ENCODE measurements around the gene ZDHHC14.

Gene ZDHHC14

DNA sequence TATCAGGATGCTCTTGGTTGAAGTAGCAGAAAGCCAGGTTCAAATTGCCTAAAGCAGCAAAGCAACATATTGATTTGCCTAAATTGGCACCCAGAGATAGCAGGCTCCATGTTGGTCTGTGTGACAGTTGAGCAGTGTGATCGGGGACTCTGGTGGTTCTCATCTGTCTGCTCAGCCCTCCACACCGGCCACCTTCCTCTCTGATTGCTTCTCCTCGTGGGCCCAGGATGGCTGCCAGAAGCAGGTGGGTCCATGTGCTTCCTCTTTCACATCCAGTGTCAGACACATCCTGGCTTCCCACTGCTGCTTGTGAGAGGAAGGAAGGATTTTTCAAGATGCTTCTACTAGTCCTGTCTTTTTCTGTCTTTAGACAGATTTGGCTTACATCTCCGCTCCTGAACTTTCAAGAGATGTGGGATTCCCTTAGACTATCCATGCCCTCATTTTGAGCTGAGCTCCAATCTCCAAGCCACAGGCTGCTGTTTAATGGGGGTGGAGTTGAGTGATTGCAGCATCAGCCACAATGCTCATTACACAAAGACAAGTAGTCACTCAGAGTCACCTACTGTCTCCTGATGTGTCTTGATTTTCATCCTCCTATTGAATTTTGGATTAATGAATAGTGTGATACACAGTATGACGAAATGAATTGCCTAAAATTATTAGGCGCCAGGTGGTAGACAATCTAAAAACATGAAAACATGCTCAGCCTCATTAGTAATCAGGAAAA, 122.2 kb downstream of the ZDHHC14 start:
- Histone ChIP-seq H3K27me3 (ENCODE audit: control insufficient read depth in 3 of 3, insufficient read depth in 3 of 3, low read depth in 1 of 3, low read length in 3 of 3) (no peaks in the 10 kb centered on the region), H3K4me2 (ENCODE audit: insufficient read depth, low read length, poor library complexity, severe bottlenecking) (no peak overlapping the region), H3K4ac (ENCODE audit: low read length) (no peak overlapping the region), H4K91ac (ENCODE audit: low read depth, low read length, poor library complexity) (no peak overlapping the region), H2BK12ac (ENCODE audit: low read length) (no peak overlapping the region), H3K9me3 (replicated peaks in 1 of 2; ENCODE audit: control insufficient read depth in 2 of 2, insufficient read depth in 1 of 2, low read depth in 1 of 2, low read length in 2 of 2) (peaks cover 6% of the 10 kb centered on the region in 2 donors), H2BK15ac (ENCODE audit: low read length) (no peak overlapping the region), H2AK5ac (ENCODE audit: low read depth, low read length) (no peak overlapping the region), H4K8ac (ENCODE audit: low read depth, low read length) (no peak overlapping the region), H3K79me1 (ENCODE audit: low read depth, low read length) (no peaks in the 10 kb centered on the region), H3K18ac (ENCODE audit: low read length) (no peak overlapping the region), H2AFZ (ENCODE audit: low read length) (no peak overlapping the region), H3K27ac (replicated peaks; ENCODE audit: low read length) (no peak overlapping the region), H3K23ac (ENCODE audit: low read depth, low read length, poor library complexity) (no peak overlapping the region), H3K4me1 (ENCODE audit: control insufficient read depth in 2 of 2, insufficient read depth in 1 of 2, low read depth in 1 of 2, low read length in 2 of 2) (no peaks in the 10 kb centered on the region), H3K4me3 (ENCODE audit: low read length in 2 of 2) (no peak overlapping the region), H3K9ac (ENCODE audit: low read depth, low read length, poor library complexity) (no peak overlapping the region), H3K14ac (ENCODE audit: low read length) (no peak overlapping the region), H3K36me3 (replicated peaks in 1 of 2; ENCODE audit: control insufficient read depth in 2 of 2, insufficient read depth in 2 of 2, low read length in 2 of 2) (no peaks in the 10 kb centered on the region), H2BK120ac (ENCODE audit: low read depth, low read length) (no peak overlapping the region), H2BK5ac (ENCODE audit: low read length) (no peak overlapping the region)
- WGBS, 2 donors (ENCODE audit: extremely low coverage in 2 of 2, insufficient read length in 2 of 2, insufficient replicate concordance in 1 of 2) = no CpG with 5 or more reads among the region's 6 CpGs
- DNase-seq (ENCODE audit: low spot score) = no peak

DNA sequence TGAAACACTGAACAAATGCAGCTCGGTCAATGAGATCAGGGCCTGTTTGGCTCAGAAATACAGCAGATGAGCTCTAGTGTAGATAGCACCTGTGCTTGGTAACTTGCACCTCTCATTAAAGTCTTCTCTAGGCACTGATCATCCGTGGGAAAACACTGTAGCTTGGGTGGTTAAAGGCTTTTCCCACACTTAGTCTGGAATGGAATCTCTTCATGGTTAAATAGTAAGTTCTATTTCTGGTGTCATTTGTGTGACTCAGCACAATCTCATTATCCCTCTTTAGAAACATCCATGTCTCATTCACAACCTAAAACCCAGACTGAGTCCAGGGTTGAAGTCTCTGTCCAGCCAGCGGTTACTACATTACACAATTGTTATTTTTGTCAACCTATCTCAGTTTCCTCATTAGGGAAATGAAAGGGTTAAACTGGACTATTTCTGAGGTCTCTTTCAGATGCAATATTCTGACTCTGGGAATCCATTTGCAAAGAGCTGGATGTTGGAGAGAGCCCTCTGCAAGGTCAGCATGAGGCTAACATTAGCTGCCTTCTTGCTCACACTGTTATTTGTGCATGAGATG, 125.0 kb downstream of the ZDHHC14 start:
- H3K4me1 ChIP-seq (ENCODE audit: control insufficient read depth in 2 of 2, insufficient read depth in 1 of 2, low read depth in 1 of 2, low read length in 2 of 2) = no peaks in the 10 kb centered on the region
- no peak overlapping the region for H3K4me2 ChIP-seq (ENCODE audit: insufficient read depth, low read length, poor library complexity, severe bottlenecking)
- no peak overlapping the region for H3K4ac ChIP-seq (ENCODE audit: low read length)
- H2BK12ac ChIP-seq (ENCODE audit: low read length) = no peak overlapping the region
- H3K79me1 ChIP-seq (ENCODE audit: low read depth, low read length) = no peaks in the 10 kb centered on the region
- DNase-seq (ENCODE audit: low spot score) = no peak
- no peak overlapping the region for H3K23ac ChIP-seq (ENCODE audit: low read depth, low read length, poor library complexity)
- H2BK120ac ChIP-seq (ENCODE audit: low read depth, low read length) = no peak overlapping the region
- H2BK15ac ChIP-seq (ENCODE audit: low read length) = no peak overlapping the region
- no peak overlapping the region for H3K9ac ChIP-seq (ENCODE audit: low read depth, low read length, poor library complexity)
- H3K9me3 ChIP-seq (replicated peaks in 1 of 2; ENCODE audit: control insufficient read depth in 2 of 2, insufficient read depth in 1 of 2, low read depth in 1 of 2, low read length in 2 of 2) = peaks cover 4 to 6% of the 10 kb centered on the region in 2 donors
- H2AK5ac ChIP-seq (ENCODE audit: low read depth, low read length) = no peak overlapping the region
- no peaks in the 10 kb centered on the region for H3K27me3 ChIP-seq (ENCODE audit: control insufficient read depth in 3 of 3, insufficient read depth in 3 of 3, low read depth in 1 of 3, low read length in 3 of 3)
- no peak overlapping the region for H4K91ac ChIP-seq (ENCODE audit: low read depth, low read length, poor library complexity)
- no peak overlapping the region for H2BK5ac ChIP-seq (ENCODE audit: low read length)
- no peak overlapping the region for H4K8ac ChIP-seq (ENCODE audit: low read depth, low read length)
- no peaks in the 10 kb centered on the region for H3K36me3 ChIP-seq (replicated peaks in 1 of 2; ENCODE audit: control insufficient read depth in 2 of 2, insufficient read depth in 2 of 2, low read length in 2 of 2)
- H3K14ac ChIP-seq (ENCODE audit: low read length) = no peak overlapping the region
- H2AFZ ChIP-seq (ENCODE audit: low read length) = no peak overlapping the region
- H3K4me3 ChIP-seq (ENCODE audit: low read length in 2 of 2) = no peak overlapping the region
- H3K27ac ChIP-seq (replicated peaks; ENCODE audit: low read length) = no peak overlapping the region
- no CpG with 5 or more reads among the region's 3 CpGs for WGBS, 2 donors (ENCODE audit: extremely low coverage in 2 of 2, insufficient read length in 2 of 2, insufficient replicate concordance in 1 of 2)
- H3K18ac ChIP-seq (ENCODE audit: low read length) = no peak overlapping the region

DNA sequence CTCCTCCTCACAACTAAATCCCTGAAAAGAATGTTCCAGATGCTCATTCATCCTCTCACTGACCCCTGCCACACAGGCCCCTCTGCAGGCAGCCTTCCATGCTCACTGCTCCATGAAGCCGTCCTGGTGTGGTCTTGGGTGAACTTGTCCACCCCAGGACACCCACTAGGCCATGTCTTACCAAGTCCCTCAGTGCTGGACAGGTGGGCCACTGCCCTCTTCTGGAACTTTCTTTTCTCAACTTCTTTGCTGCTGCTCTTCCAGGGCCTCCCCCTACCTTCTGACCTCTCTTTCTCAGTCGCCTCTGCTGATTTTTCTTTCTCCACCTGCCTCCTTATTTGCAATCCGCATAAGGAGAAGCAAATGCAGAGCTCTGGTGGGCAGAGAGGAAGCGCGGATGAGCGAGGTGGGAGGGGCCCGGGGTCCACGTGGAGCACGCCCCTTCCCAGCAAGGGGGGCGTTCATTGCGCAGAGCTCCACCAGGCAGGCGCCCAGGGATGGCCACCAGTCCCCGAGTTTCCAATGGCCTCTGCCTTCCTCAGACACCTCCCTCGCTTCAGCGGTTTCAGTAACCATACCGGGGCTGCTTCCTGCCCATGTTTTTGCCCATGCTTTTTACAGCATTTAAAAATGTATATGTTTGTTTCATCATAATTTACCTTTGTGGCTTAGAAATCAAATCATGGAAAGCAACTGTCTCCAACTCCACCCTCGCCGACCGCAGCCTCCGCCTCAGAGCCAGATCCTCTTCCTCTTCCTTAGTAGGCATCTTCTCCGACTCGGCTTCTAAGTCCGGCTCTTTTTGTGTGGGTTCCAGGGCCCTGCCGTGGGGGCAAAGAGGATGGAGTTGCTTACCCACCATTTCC, 129.6 kb downstream of the ZDHHC14 start:
- no peaks in the 10 kb centered on the region for H3K36me3 ChIP-seq (replicated peaks in 1 of 2; ENCODE audit: control insufficient read depth in 2 of 2, insufficient read depth in 2 of 2, low read length in 2 of 2)
- H2BK120ac ChIP-seq (ENCODE audit: low read depth, low read length) = no peak overlapping the region
- H2BK5ac ChIP-seq (ENCODE audit: low read length) = no peak overlapping the region
- no peak overlapping the region for H3K9ac ChIP-seq (ENCODE audit: low read depth, low read length, poor library complexity)
- H2BK15ac ChIP-seq (ENCODE audit: low read length) = no peak overlapping the region
- no peak overlapping the region for H2AFZ ChIP-seq (ENCODE audit: low read length)
- peaks cover 4 to 6% of the 10 kb centered on the region in 2 donors for H3K9me3 ChIP-seq (replicated peaks in 1 of 2; ENCODE audit: control insufficient read depth in 2 of 2, insufficient read depth in 1 of 2, low read depth in 1 of 2, low read length in 2 of 2)
- WGBS, 2 donors (ENCODE audit: extremely low coverage in 2 of 2, insufficient read length in 2 of 2, insufficient replicate concordance in 1 of 2) = no CpG with 5 or more reads among the region's 24 CpGs
- H3K4me1 ChIP-seq (ENCODE audit: control insufficient read depth in 2 of 2, insufficient read depth in 1 of 2, low read depth in 1 of 2, low read length in 2 of 2) = no peaks in the 10 kb centered on the region
- no peak overlapping the region for H4K91ac ChIP-seq (ENCODE audit: low read depth, low read length, poor library complexity)
- no peaks in the 10 kb centered on the region for H3K79me1 ChIP-seq (ENCODE audit: low read depth, low read length)
- H3K27me3 ChIP-seq (ENCODE audit: control insufficient read depth in 3 of 3, insufficient read depth in 3 of 3, low read depth in 1 of 3, low read length in 3 of 3) = no peaks in the 10 kb centered on the region
- H2AK5ac ChIP-seq (ENCODE audit: low read depth, low read length) = no peak overlapping the region
- no peak overlapping the region for H3K4me2 ChIP-seq (ENCODE audit: insufficient read depth, low read length, poor library complexity, severe bottlenecking)
- peak overlapping the region; percentile 44 for H3K18ac ChIP-seq (ENCODE audit: low read length)
- no peak overlapping the region for H3K4ac ChIP-seq (ENCODE audit: low read length)
- H3K4me3 ChIP-seq (ENCODE audit: low read length in 2 of 2) = no peak overlapping the region
- no peak overlapping the region for H4K8ac ChIP-seq (ENCODE audit: low read depth, low read length)
- H3K14ac ChIP-seq (ENCODE audit: low read length) = no peak overlapping the region
- no peak overlapping the region for H2BK12ac ChIP-seq (ENCODE audit: low read length)
- no peak for DNase-seq (ENCODE audit: low spot score)
- no peak overlapping the region for H3K23ac ChIP-seq (ENCODE audit: low read depth, low read length, poor library complexity)
- H3K27ac ChIP-seq (replicated peaks; ENCODE audit: low read length) = no peak overlapping the region
